ENCODE results near the gene HRH1.

Gene HRH1

DNA sequence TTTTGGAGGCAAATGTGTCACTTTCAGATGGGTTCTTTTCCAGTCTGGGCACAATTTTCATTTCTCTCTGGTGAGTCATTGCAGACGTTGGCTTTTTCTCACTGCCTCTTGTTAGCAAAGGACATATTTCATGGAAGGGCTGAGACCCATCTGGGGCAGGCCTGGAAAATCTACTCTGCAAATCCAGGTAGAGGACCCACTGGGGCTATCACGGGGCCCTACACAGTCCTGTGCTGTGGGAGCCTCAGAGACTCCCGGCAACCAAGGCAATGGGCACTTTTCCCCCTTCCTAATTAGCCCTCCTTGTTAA, 58.0 kb downstream of the HRH1 start:
- CTCF ChIA-PET = interaction anchor here (0.6 to 1.8 kb wide), 3 partner anchors 24 to 152 kb away, joined by 3 to 5 read pairs (median 5); no protein-coding TSS in a partner anchor

GRCh38 chr3:11212784-11213183, 58.5 kb downstream of the HRH1 start:
- H3K27ac ChIP-seq (ENCODE audit: extremely low read depth, low read depth, low read length) = no peak overlapping the region
- CTCF ChIA-PET = interaction anchor here (0.6 to 1.8 kb wide), 4 partner anchors 42 to 152 kb away, joined by 3 to 5 read pairs (median 4); no protein-coding TSS in a partner anchor
- TF ChIP-seq ZNF623 (tag by site-specific recombination; IDR thresholded peaks at IDR 0.05) (peak; percentile 92), HOXD13 (CRISPR knock-in tag; IDR thresholded peaks at IDR 0.05; ENCODE audit: borderline replicate concordance) (no peak)

More for the DNA sequence above, 58.0 kb downstream of the HRH1 start:
- H3K36me3 ChIP-seq (ENCODE audit: control insufficient read depth in 2 of 2, insufficient read depth in 1 of 2, low read length in 2 of 2) = no peaks in the 10 kb centered on the region
- no peaks in the 10 kb centered on the region for H3K9me3 ChIP-seq (ENCODE audit: control insufficient read depth, insufficient read depth, low read depth, low read length)
- H3K4me3 ChIP-seq (ENCODE audit: low read depth, low read length) = no peak overlapping the region
- TF ChIP-seq ZNF510 (tag by site-specific recombination; IDR thresholded peaks at IDR 0.05; ENCODE audit: insufficient replicate concordance) (no peak), ZNF175 (tag by site-specific recombination; IDR thresholded peaks at IDR 0.05) (no peak), ZNF26 (tag by site-specific recombination; IDR thresholded peaks at IDR 0.05) (no peak), ZNF221 (tag by site-specific recombination; IDR thresholded peaks at IDR 0.05; ENCODE audit: borderline replicate concordance) (no peak), TCF7L2 (IDR thresholded peaks at IDR 0.05; ENCODE audit: borderline replicate concordance, low read depth, low read length) (no peak), ZNF350 (tag by site-specific recombination; IDR thresholded peaks at IDR 0.05) (no peak), ZNF529 (tag by site-specific recombination; IDR thresholded peaks at IDR 0.05; ENCODE audit: insufficient replicate concordance) (no peak), GLI4 (tag by site-specific recombination; IDR thresholded peaks at IDR 0.05) (no peak), PRDM1 (tag by site-specific recombination; IDR thresholded peaks at IDR 0.05) (no peak), ZBTB44 (tag by site-specific recombination; IDR thresholded peaks at IDR 0.05) (no peak), ZNF140 (tag by site-specific recombination; IDR thresholded peaks at IDR 0.05) (no peak), ZNF311 (tag by site-specific recombination; IDR thresholded peaks at IDR 0.05; ENCODE audit: borderline replicate concordance) (no peak), ZNF362 (tag by site-specific recombination; IDR thresholded peaks at IDR 0.05) (no peak), ZXDB (tag by site-specific recombination; IDR thresholded peaks at IDR 0.05) (no peak), IKZF3 (tag by site-specific recombination; IDR thresholded peaks at IDR 0.05) (no peak)
- no peak overlapping the region for H3K27ac ChIP-seq (ENCODE audit: extremely low read depth, low read depth, low read length)
- POLR2A ChIA-PET = no interaction called here
- H3K4me1 ChIP-seq (ENCODE audit: control insufficient read depth, insufficient read depth, low read length) = no peaks in the 10 kb centered on the region

GRCh38 chr3:11213810-11214450, 59.6 kb downstream of the HRH1 start:
- no peak for TF ChIP-seq ZBTB7A (tag by site-specific recombination; IDR thresholded peaks at IDR 0.05; ENCODE audit: low read depth)
- no peak for TF ChIP-seq ZNF488 (tag by site-specific recombination; IDR thresholded peaks at IDR 0.05)
- no peak for TF ChIP-seq ZNF670 (tag by site-specific recombination; IDR thresholded peaks at IDR 0.05; ENCODE audit: low read depth)
- TF ChIP-seq ZFP41 (tag by site-specific recombination; IDR thresholded peaks at IDR 0.05; ENCODE audit: borderline replicate concordance) = no peak
- TF ChIP-seq YY2 (tag by site-specific recombination; IDR thresholded peaks at IDR 0.05) = no peak
- no peak for TF ChIP-seq ZNF335 (tag by site-specific recombination; conservative IDR thresholded peaks at IDR 0.05)
- no peak for TF ChIP-seq ZNF133 (tag by site-specific recombination; IDR thresholded peaks at IDR 0.05)
- no peak for TF ChIP-seq EGR2 (tag by site-specific recombination; IDR thresholded peaks at IDR 0.05; ENCODE audit: low read depth)
- TF ChIP-seq, protein P1, sequence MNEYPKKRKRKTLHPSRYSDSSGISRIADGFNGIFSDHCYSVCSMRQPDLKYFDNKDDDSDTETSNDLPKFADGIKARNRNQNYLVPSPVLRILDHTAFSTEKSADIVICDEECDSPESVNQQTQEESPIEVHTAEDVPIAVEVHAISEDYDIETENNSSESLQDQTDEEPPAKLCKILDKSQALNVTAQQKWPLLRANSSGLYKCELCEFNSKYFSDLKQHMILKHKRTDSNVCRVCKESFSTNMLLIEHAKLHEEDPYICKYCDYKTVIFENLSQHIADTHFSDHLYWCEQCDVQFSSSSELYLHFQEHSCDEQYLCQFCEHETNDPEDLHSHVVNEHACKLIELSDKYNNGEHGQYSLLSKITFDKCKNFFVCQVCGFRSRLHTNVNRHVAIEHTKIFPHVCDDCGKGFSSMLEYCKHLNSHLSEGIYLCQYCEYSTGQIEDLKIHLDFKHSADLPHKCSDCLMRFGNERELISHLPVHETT (tag by site-specific recombination; IDR thresholded peaks at IDR 0.05) = no peak
- Histone ChIP-seq H3K36me3 (ENCODE audit: control insufficient read depth in 2 of 2, insufficient read depth in 1 of 2, low read length in 2 of 2) (no peaks in the 10 kb centered on the region), H3K9me3 (ENCODE audit: control insufficient read depth, insufficient read depth, low read depth, low read length) (no peaks in the 10 kb centered on the region), H3K27ac (ENCODE audit: extremely low read depth, low read depth, low read length) (no peak overlapping the region), H3K4me1 (ENCODE audit: control insufficient read depth, insufficient read depth, low read length) (no peaks in the 10 kb centered on the region), H3K4me3 (ENCODE audit: low read depth, low read length) (no peak overlapping the region)
- ChIA-PET CTCF (interaction anchor here (0.6 kb wide), 1 partner anchor 181 kb away, joined by 4 read pairs; no protein-coding TSS in a partner anchor), POLR2A (no interaction called here)

More at GRCh38 chr3:11212784-11213183, 58.5 kb downstream of the HRH1 start:
- no peaks in the 10 kb centered on the region for H3K4me1 ChIP-seq (ENCODE audit: control insufficient read depth, insufficient read depth, low read length)
- H3K9me3 ChIP-seq (ENCODE audit: control insufficient read depth, insufficient read depth, low read depth, low read length) = no peaks in the 10 kb centered on the region
- POLR2A ChIA-PET = no interaction called here
- H3K4me3 ChIP-seq (ENCODE audit: low read depth, low read length) = no peak overlapping the region
- no peaks in the 10 kb centered on the region for H3K36me3 ChIP-seq (ENCODE audit: control insufficient read depth in 2 of 2, insufficient read depth in 1 of 2, low read length in 2 of 2)

Data from HEK293 (cell line).